K562 (cell line): Measurements from ENCODE around the gene IL1R1.

ENCODE experiments used
- MAFK ChIP-seq: IDR thresholded peaks from 2 replicates; pipeline ENCODE4 v1.6.1; 2011; ENCODE audit warnings: low read length, improper control_type of control experiment
- NR3C1 ChIP-seq: sonication (generic); formaldehyde crosslinking; IDR thresholded peaks from 2 replicates; pipeline ENCODE4 v1.8.1; 2022; ENCODE audit warnings: missing genetic modification reagents
- PCBP1 ChIP-seq: fragments of 200-400 bp; formaldehyde crosslinking; IDR thresholded peaks from 2 replicates; pipeline ENCODE4 v1.6.1; 2018; ENCODE audit warnings: mild to moderate bottlenecking, low read depth, low read length; ENCODE audit not compliant: poor library complexity, severe bottlenecking
- PHF8 ChIP-seq: fragments of 200-600 bp; sonication (generic); IDR thresholded peaks from 2 replicates; pipeline ENCODE4 v1.6.1; 2012; ENCODE audit warnings: mixed run types, mild to moderate bottlenecking, inconsistent platforms, low read length, moderate library complexity, borderline replicate concordance
- POLR2AphosphoS5 ChIP-seq: IDR thresholded peaks from 2 replicates; pipeline ENCODE4 v1.6.1; 2011; ENCODE audit warnings: mild to moderate bottlenecking, low read depth, low read length, moderate library complexity; ENCODE audit not compliant: control insufficient read depth, insufficient read depth
- PRPF4 ChIP-seq: fragments of 200-400 bp; formaldehyde crosslinking; IDR thresholded peaks from one replicate; pipeline ENCODE4 v1.6.1; 2017; ENCODE audit warnings: low read length, low read depth, mild to moderate bottlenecking; ENCODE audit not compliant: insufficient read depth, poor library complexity, severe bottlenecking
- TF ChIP-seq, protein P1 (sequence below): sonication (generic); formaldehyde crosslinking; IDR thresholded peaks from 2 replicates; pipeline ENCODE4 v1.8.0; 2023; ENCODE audit warnings: mild to moderate bottlenecking, missing genetic modification reagents

DNA sequence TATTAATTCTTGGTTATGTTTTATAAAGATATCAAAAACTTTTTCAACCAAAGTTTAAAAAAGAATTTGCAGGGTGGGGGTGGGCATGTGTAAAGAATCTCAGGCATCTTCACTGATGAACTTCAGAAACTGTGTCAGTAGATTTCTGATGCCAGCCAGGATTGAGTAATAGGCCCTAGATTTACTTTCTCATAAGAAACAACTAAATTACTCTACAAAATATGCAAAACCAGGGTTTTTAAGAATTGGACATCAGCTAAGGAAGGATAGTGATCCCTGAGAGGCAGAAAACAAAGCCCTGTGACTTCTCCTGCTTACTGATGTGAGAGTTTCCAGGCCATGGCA, 11.9 kb upstream of the IL1R1 start:
- TF ChIP-seq PCBP1 = no peak
- TF ChIP-seq POLR2AphosphoS5 = no peak
- TF ChIP-seq PRPF4 = no peak
- TF ChIP-seq PHF8 = no peak
- no peak for TF ChIP-seq MAFK
- TF ChIP-seq, protein P1, sequence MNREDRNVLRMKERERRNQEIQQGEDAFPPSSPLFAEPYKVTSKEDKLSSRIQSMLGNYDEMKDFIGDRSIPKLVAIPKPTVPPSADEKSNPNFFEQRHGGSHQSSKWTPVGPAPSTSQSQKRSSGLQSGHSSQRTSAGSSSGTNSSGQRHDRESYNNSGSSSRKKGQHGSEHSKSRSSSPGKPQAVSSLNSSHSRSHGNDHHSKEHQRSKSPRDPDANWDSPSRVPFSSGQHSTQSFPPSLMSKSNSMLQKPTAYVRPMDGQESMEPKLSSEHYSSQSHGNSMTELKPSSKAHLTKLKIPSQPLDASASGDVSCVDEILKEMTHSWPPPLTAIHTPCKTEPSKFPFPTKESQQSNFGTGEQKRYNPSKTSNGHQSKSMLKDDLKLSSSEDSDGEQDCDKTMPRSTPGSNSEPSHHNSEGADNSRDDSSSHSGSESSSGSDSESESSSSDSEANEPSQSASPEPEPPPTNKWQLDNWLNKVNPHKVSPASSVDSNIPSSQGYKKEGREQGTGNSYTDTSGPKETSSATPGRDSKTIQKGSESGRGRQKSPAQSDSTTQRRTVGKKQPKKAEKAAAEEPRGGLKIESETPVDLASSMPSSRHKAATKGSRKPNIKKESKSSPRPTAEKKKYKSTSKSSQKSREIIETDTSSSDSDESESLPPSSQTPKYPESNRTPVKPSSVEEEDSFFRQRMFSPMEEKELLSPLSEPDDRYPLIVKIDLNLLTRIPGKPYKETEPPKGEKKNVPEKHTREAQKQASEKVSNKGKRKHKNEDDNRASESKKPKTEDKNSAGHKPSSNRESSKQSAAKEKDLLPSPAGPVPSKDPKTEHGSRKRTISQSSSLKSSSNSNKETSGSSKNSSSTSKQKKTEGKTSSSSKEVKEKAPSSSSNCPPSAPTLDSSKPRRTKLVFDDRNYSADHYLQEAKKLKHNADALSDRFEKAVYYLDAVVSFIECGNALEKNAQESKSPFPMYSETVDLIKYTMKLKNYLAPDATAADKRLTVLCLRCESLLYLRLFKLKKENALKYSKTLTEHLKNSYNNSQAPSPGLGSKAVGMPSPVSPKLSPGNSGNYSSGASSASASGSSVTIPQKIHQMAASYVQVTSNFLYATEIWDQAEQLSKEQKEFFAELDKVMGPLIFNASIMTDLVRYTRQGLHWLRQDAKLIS (CRISPR knock-in tag) = no peak
- TF ChIP-seq NR3C1 = no peak
